GM12878 (cell line): ENCODE results near the gene DLST. TPM values are rescaled to one million over a fixed set of nuclear protein-coding genes. Genes with fewer than 3 reads are reported as not detected.

Experiments used
- ASH2L ChIP-seq: fragments of 300-600, 200-600 bp; sonication (generic); IDR thresholded peaks from 2 replicates; pipeline ENCODE4 v1.6.1; 2017; ENCODE audit warnings: low read depth, mild to moderate bottlenecking, borderline replicate concordance
- ATF3 ChIP-seq: IDR thresholded peaks from 2 replicates; pipeline ENCODE4 v1.6.1; 2011; ENCODE audit warnings: low read depth, mild to moderate bottlenecking, low read length, moderate library complexity, borderline replicate concordance; ENCODE audit errors: extremely low read depth
- CEBPZ ChIP-seq: fragments of 150-350 bp; IDR thresholded peaks from 2 replicates; pipeline ENCODE4 v1.6.1; 2016; ENCODE audit warnings: low read depth, low read length
- CHD2 ChIP-seq: IDR thresholded peaks from 2 replicates; pipeline ENCODE4 v1.6.1; 2011; ENCODE audit warnings: low read depth, low read length, improper control_type of control experiment, borderline replicate concordance
- EZH2 ChIP-seq: IDR thresholded peaks from 2 replicates; pipeline ENCODE4 v1.6.1; 2012; ENCODE audit warnings: low read depth, mild to moderate bottlenecking, control low read depth, inconsistent platforms, low read length, borderline replicate concordance; ENCODE audit not compliant: control insufficient read depth
- GABPA ChIP-seq: IDR thresholded peaks from 2 replicates; pipeline ENCODE4 v1.6.1; 2014; ENCODE audit warnings: antibody characterized with exemption, low read depth, mild to moderate bottlenecking, inconsistent platforms
- MEF2A ChIP-seq: IDR thresholded peaks from 2 replicates; pipeline ENCODE4 v1.6.1; 2011; ENCODE audit warnings: low read depth, mild to moderate bottlenecking, low read length, moderate library complexity; ENCODE audit not compliant: insufficient read depth
- MXI1 ChIP-seq: fragments of 150-350 bp; IDR thresholded peaks from 2 replicates; pipeline ENCODE4 v1.6.1; 2011; ENCODE audit warnings: low read depth, mild to moderate bottlenecking, inconsistent platforms, low read length, improper control_type of control experiment
- NBN ChIP-seq: fragments of 450-650 bp; IDR thresholded peaks from 2 replicates; pipeline ENCODE4 v1.6.1; 2016
- NKRF ChIP-seq: fragments of 450-650 bp; conservative IDR thresholded peaks from 2 replicates; pipeline ENCODE4 v1.6.1; 2017; ENCODE audit warnings: mild to moderate bottlenecking, moderate library complexity
- NR2C1 ChIP-seq: fragments of 450-650 bp; IDR thresholded peaks from 2 replicates; pipeline ENCODE4 v1.6.1; 2017; ENCODE audit warnings: antibody characterized with exemption, mild to moderate bottlenecking, moderate library complexity
- RUNX3 ChIP-seq: IDR thresholded peaks from 2 replicates; pipeline ENCODE4 v1.6.1; 2012; ENCODE audit warnings: low read length, inconsistent platforms
- SMAD1 ChIP-seq: fragments of 450-650 bp; IDR thresholded peaks from 2 replicates; pipeline ENCODE4 v1.6.1; 2018; ENCODE audit warnings: mild to moderate bottlenecking, low read depth; ENCODE audit not compliant: partially characterized antibody
- USF1 ChIP-seq: IDR thresholded peaks from 2 replicates; pipeline ENCODE4 v1.6.1; 2011; ENCODE audit warnings: borderline replicate concordance, low read depth, mild to moderate bottlenecking, moderate library complexity, mixed read lengths, low read length; ENCODE audit not compliant: insufficient read depth; ENCODE audit errors: extremely low read length
- YY1 ChIP-seq: IDR thresholded peaks from 2 replicates; pipeline ENCODE4 v1.6.1; 2011; ENCODE audit warnings: low read depth, mild to moderate bottlenecking, low read length
- ZNF24 ChIP-seq: fragments of 450-650 bp; IDR thresholded peaks from 2 replicates; pipeline ENCODE4 v1.6.1; 2017; ENCODE audit warnings: antibody characterized with exemption, mild to moderate bottlenecking
- ZNF622 ChIP-seq: fragments of 450-650 bp; IDR thresholded peaks from 2 replicates; pipeline ENCODE4 v1.6.1; 2017; ENCODE audit warnings: mild to moderate bottlenecking, inconsistent platforms
- ZNF687 ChIP-seq: fragments of 450-650 bp; IDR thresholded peaks from 2 replicates; pipeline ENCODE4 v1.6.1; 2017; ENCODE audit warnings: mild to moderate bottlenecking, moderate library complexity
- polyA plus RNA-seq, 11 experiments: library from polyadenylated mRNA; depleted of rRNA in 4 of 11; unstranded in 6 of 11; stranded (reverse) in 5 of 11; fragments of >200 nt; fragmentation: Nextera tagmentation in 4 of 11; fragmentation: Illumina TruSeq in 1 of 11; extraction: Ambion mirVana in 4 of 11; extraction: Trizol in 1 of 11; gene quantifications; 1 replicate in 1 of 11; 2 replicates in 10 of 11; pipeline versions ENCODE4 v1.2.1 to v1.2.3, GENCODE V29; 2011 to 2016; ENCODE audit warnings: inconsistent platforms in 2 of 11, missing spikeins in 2 of 11, low read depth in 1 of 11
- total RNA-seq, 4 experiments: library from RNA; depleted of rRNA in 3 of 4; stranded (reverse); fragments of >200 nt in 3 of 4; fragmentation: Illumina TruSeq in 1 of 4; extraction: Trizol in 1 of 4; gene quantifications; 2 replicates each; pipeline versions ENCODE4 v1.2.1 to v1.2.3, GENCODE V29; 2013 to 2021

DLST gene
- total and polyA plus RNA-seq, 10 of the 15 experiments (the other 5 are each of a cell fraction or from before 2014, with no cell fraction given) = 2.9 to 141 (median 67.7) TPM

DNA sequence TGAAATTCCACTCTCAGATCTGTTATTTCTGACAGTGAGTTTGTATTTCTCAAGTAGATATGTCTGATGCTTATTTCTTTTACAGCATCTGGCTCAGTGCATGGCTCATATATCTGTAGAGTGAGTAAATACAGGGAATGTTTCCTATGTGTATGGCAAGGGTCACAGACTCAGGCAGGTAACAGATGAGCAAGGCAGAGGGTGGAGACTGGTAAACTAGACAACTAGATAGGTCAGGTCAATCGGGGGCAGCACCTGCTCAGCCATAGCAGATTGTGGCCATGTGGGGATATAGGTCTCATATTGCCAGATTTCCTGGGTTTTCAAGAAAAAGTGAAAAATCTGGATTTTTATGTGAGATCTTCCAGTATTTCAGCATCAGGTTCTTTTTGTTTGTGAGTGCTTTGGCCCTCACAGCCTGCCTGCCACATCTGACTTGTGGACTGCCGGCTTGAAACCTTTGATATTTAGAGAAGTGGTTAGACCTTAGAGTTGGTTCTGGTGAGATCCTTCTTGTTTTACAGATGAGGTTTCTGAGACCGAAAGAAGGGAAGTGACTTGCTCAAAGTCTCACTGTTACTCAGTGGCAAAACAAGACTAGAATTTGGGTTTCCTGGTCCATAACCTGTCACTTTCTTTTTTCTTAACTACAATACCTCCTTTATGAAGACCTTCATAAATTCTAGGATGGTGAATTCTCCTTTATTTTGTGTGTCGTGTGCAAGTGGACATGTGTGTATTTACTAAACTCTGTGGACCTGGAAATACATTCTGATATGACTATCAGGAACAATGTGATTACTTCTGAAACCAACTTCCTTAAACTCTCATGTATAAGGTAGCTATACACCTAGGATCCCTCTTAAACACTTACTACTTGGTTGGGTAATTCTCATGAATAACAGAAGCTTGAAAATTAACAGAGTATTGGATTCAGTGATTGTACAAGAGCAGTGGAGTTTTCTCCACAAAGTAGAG, 40.2 kb upstream of the DLST start (continued):
- no peak for TF ChIP-seq SMAD1
- TF ChIP-seq MXI1 = no peak
- TF ChIP-seq ZNF24 = no peak
- TF ChIP-seq NR2C1 = no peak
- TF ChIP-seq CHD2 = no peak
- 0 out of 2 replicates have a peak, but pooled peaks have one; percentile 9 for TF ChIP-seq MEF2A
- no peak for TF ChIP-seq GABPA
- TF ChIP-seq YY1 = no peak
- peak; percentile 77 for TF ChIP-seq NBN
- no peak for TF ChIP-seq ZNF622
- no peak for TF ChIP-seq CEBPZ
- no peak for TF ChIP-seq ASH2L
- TF ChIP-seq EZH2 = no peak
- TF ChIP-seq USF1 = no peak
- peak; percentile 87 for TF ChIP-seq RUNX3
- TF ChIP-seq ZNF687 = no peak
- TF ChIP-seq ATF3 = no peak
- TF ChIP-seq NKRF = no peak
